Measurements from ENCODE around the gene NDFIP2. TPM values are rescaled to one million over a fixed set of nuclear protein-coding genes. Genes with fewer than 3 reads are reported as not detected.
"Not testable (repeated sequence)": the region's sequence is repeated elsewhere in the genome, so short reads cannot be mapped to it uniquely, and the experiment has no call there.

Gene NDFIP2
- polyA plus RNA-seq, 2 of the 4 experiments (the other 2 are of a cell fraction), result 23.2 to 39.9 TPM

DNA sequence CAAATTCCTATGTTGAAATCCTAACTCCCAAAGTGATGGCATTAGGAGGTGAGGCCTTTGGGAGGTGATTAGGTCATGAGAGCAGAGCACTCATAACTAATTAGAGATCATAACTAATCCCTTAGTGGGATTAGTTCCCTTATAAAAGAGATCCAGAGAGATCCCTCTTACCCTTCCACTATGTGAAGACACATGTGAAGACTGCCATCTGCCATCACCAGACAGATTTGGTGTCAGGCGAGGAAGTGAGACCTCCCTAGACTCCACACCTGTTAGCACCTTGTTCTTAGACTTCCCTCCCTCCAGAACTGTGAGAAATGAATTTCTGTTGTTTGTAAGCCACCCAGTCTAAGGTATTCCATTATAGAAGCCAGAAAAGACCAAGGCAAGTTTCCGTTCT lies 112.2 kb downstream of the NDFIP2 start:
- no peak for ATAC-seq

DNA sequence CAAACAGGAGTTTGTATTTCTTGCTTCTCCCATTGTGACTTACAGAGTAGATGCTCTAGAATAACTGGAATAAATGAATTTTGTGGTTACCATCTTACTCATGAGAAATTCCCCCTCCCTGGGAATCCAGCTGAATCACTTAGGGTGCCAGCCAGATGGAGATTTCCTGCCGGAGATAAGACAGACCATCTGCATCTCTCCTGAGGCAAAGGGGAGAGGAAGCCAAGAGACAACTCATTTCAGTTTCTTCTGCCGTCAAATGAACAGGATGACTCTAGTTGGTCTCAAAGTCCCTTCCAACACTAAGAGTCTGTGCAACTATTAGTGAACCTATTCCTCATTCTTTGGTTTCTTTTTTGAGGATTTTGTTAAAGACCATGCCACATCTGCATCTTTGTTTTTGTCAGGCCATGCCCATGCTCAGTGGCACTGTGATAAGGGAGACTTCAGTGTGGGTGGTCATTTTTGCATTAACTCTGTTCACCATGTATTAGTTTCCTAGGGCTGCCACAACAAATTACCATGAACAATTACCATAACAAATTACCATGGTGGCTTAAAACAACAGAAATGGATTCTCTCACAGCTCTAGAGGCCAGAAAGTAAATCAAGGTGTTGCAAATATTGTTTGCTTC lies 112.8 kb downstream of the NDFIP2 start:
- ATAC-seq, result no peak
- no peak for TF ChIP-seq FOSL2 (IDR thresholded peaks at IDR 0.05)
- TF ChIP-seq FOSL2 (CRISPR knock-in tag; IDR thresholded peaks at IDR 0.05), result no peak
- TF ChIP-seq SREBF2 (IDR thresholded peaks at IDR 0.05), result no peak
- no peak for TF ChIP-seq ATOH8 (CRISPR knock-in tag; IDR thresholded peaks at IDR 0.05; ENCODE audit: low read depth)
- no peak for TF ChIP-seq RAD21 (conservative IDR thresholded peaks at IDR 0.05 in 1 of 2, IDR thresholded peaks at IDR 0.05 in 1 of 2)
- no peak for TF ChIP-seq FOSB (CRISPR knock-in tag; IDR thresholded peaks at IDR 0.05)
- TF ChIP-seq CHD2 (IDR thresholded peaks at IDR 0.05; ENCODE audit: low read length, partially characterized antibody), result no peak
- TF ChIP-seq TP53 (CRISPR knock-in tag; IDR thresholded peaks at IDR 0.05), result no peak
- TF ChIP-seq BHLHE40 (IDR thresholded peaks at IDR 0.05; ENCODE audit: low read depth, low read length), result no peak
- no peak for TF ChIP-seq SMC3 (IDR thresholded peaks at IDR 0.05)
- TF ChIP-seq HEYL (CRISPR knock-in tag; IDR thresholded peaks at IDR 0.05), result no peak
- Histone ChIP-seq H3K4me3 (no peak overlapping the region), H3K4me2 (no peak overlapping the region), H3K9me3 (no peaks in the 10 kb centered on the region), H3K4me1 (no peaks in the 10 kb centered on the region), H3K27ac (no peak overlapping the region)
- ChIA-PET POLR2A (no interaction called here), CTCF (no interaction called here)
- FAIRE-seq, result no peak
- no peak for DNase-seq (ENCODE audit: low read depth in 1 of 2, low spot score in 1 of 2)
- 44% methylated on average over 2 of the region's 2 CpGs for WGBS (ENCODE audit: missing lambda C conversion rate)

More for the DNA sequence above, 112.2 kb downstream of the NDFIP2 start:
- Histone ChIP-seq H3K9me3 (no peaks in the 10 kb centered on the region), H3K27ac (no peak overlapping the region), H3K4me3 (no peak overlapping the region), H3K4me1 (no peaks in the 10 kb centered on the region), H3K4me2 (no peak overlapping the region)
- DNase-seq (ENCODE audit: low read depth in 1 of 2, low spot score in 1 of 2) (no peak), FAIRE-seq (no peak)
- ChIA-PET POLR2A (no interaction called here), CTCF (no interaction called here)
- TF ChIP-seq NPAS2 (CRISPR knock-in tag; IDR thresholded peaks at IDR 0.05; ENCODE audit: borderline replicate concordance), result no peak
- TF ChIP-seq, protein P1, sequence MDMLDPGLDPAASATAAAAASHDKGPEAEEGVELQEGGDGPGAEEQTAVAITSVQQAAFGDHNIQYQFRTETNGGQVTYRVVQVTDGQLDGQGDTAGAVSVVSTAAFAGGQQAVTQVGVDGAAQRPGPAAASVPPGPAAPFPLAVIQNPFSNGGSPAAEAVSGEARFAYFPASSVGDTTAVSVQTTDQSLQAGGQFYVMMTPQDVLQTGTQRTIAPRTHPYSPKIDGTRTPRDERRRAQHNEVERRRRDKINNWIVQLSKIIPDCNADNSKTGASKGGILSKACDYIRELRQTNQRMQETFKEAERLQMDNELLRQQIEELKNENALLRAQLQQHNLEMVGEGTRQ (IDR thresholded peaks at IDR 0.05), result no peak
- TF ChIP-seq ESRRA (IDR thresholded peaks at IDR 0.05; ENCODE audit: borderline replicate concordance, low read length), result no peak
- no peak for TF ChIP-seq CEBPB (IDR thresholded peaks at IDR 0.05)
- TF ChIP-seq HEYL (CRISPR knock-in tag; IDR thresholded peaks at IDR 0.05), result no peak
- no peak for TF ChIP-seq EHMT2 (IDR thresholded peaks at IDR 0.05; ENCODE audit: low read depth)
- no peak for TF ChIP-seq SREBF2 (IDR thresholded peaks at IDR 0.05)
- no peak for TF ChIP-seq CHD4 (IDR thresholded peaks at IDR 0.05; ENCODE audit: borderline replicate concordance)
- TF ChIP-seq FOSB (CRISPR knock-in tag; IDR thresholded peaks at IDR 0.05), result no peak
- no peak for TF ChIP-seq ZSCAN20 (CRISPR knock-in tag; IDR thresholded peaks at IDR 0.05)
- no peak for TF ChIP-seq PHF8 (IDR thresholded peaks at IDR 0.05; ENCODE audit: borderline replicate concordance, low read depth)
- TF ChIP-seq, protein P2, sequence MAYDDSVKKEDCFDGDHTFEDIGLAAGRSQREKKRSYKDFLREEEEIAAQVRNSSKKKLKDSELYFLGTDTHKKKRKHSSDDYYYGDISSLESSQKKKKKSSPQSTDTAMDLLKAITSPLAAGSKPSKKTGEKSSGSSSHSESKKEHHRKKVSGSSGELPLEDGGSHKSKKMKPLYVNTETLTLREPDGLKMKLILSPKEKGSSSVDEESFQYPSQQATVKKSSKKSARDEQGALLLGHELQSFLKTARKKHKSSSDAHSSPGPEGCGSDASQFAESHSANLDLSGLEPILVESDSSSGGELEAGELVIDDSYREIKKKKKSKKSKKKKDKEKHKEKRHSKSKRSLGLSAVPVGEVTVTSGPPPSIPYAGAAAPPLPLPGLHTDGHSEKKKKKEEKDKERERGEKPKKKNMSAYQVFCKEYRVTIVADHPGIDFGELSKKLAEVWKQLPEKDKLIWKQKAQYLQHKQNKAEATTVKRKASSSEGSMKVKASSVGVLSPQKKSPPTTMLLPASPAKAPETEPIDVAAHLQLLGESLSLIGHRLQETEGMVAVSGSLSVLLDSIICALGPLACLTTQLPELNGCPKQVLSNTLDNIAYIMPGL (CRISPR knock-in tag; IDR thresholded peaks at IDR 0.05; ENCODE audit: borderline replicate concordance), result no peak
- TF ChIP-seq GATA3 (IDR thresholded peaks at IDR 0.05; ENCODE audit: borderline replicate concordance), result no peak
- no peak for TF ChIP-seq RAD21 (conservative IDR thresholded peaks at IDR 0.05 in 1 of 2, IDR thresholded peaks at IDR 0.05 in 1 of 2)
- no peak for TF ChIP-seq NR3C1 (IDR thresholded peaks at IDR 0.05)
- no peak for TF ChIP-seq MAZ (IDR thresholded peaks at IDR 0.05; ENCODE audit: borderline replicate concordance, low read depth, low read length)
- TF ChIP-seq ZFP36 (IDR thresholded peaks at IDR 0.05; ENCODE audit: borderline replicate concordance, partially characterized antibody), result no peak
- no peak for TF ChIP-seq CHD2 (IDR thresholded peaks at IDR 0.05; ENCODE audit: low read length, partially characterized antibody)
- no peak for TF ChIP-seq JUNB (IDR thresholded peaks at IDR 0.05)
- 52% methylated on average over 2 of the region's 2 CpGs for WGBS (ENCODE audit: missing lambda C conversion rate)

- H3K9me3 ChIP-seq; ATAC-seq; FAIRE-seq; DNase-seq (ENCODE audit: low read depth in 1 of 2, low spot score in 1 of 2); H3K4me3 ChIP-seq; POLR2A ChIA-PET; H3K4me2 ChIP-seq; H3K27ac ChIP-seq; H3K4me1 ChIP-seq: not testable (repeated sequence)
- 89% methylated on average over 5 of the region's 33 CpGs for WGBS (ENCODE audit: missing lambda C conversion rate)
- CTCF ChIA-PET, result interaction anchor here (0.6 kb wide), 1 partner anchor 1291 kb away, joined by 3 read pairs; no protein-coding TSS in a partner anchor
Observed at GRCh38 chr13:79600146-79600545, 119.2 kb downstream of the NDFIP2 start.

All from A549 (cell line).